Ecto neural progenitor cell (in vitro differentiated cells): ENCODE measurements around the gene USP32.

ENCODE experiments used
- DNase-seq: peaks from one replicate; pipeline ENCODE4 v3.0.0-alpha.2; 2018; ENCODE audit warnings: low spot score

The USP32 gene

GRCh38 chr17:60153606-60154390 lies 238.1 kb downstream of the USP32 start:
- DNase-seq = peak; percentile 49

GRCh38 chr17:60151355-60151754 lies 240.6 kb downstream of the USP32 start:
- no peak for DNase-seq

GRCh38 chr17:60149691-60150582 lies 242.0 kb downstream of the USP32 start, which contains the start of gene CA4:
CA4 (plus strand) TSS chr17:60149973; CDS start chr17:60150035, 62 bp downstream.
- peak; percentile 80 for DNase-seq

- no peak for DNase-seq
Observed at GRCh38 chr17:60148373-60148772, 243.6 kb downstream of the USP32 start.

GRCh38 chr17:60147553-60148223 lies 244.2 kb downstream of the USP32 start:
- DNase-seq = no peak

- DNase-seq = no peak
Observed at GRCh38 chr17:60146206-60146605, 245.7 kb downstream of the USP32 start.

GRCh38 chr17:60145006-60145935 lies 246.7 kb downstream of the USP32 start:
- DNase-seq = peak; percentile 78

GRCh38 chr17:60142872-60143499 lies 248.9 kb downstream of the USP32 start:
- DNase-seq = peak; percentile 91

GRCh38 chr17:60141111-60142018 lies 250.6 kb downstream of the USP32 start:
- DNase-seq = peak; percentile 74

GRCh38 chr17:60139438-60140285 lies 252.3 kb downstream of the USP32 start:
- DNase-seq = peak; percentile 94

GRCh38 chr17:60138769-60139437 lies 253.0 kb downstream of the USP32 start:
- no peak for DNase-seq

GRCh38 chr17:60137731-60138130 lies 254.2 kb downstream of the USP32 start:
- no peak for DNase-seq

- DNase-seq = no peak
Observed at GRCh38 chr17:60135951-60136666, 255.8 kb downstream of the USP32 start.

- DNase-seq = peak; percentile 96
Observed at GRCh38 chr17:60135151-60135950, 256.6 kb downstream of the USP32 start.

GRCh38 chr17:60134396-60135150 lies 257.4 kb downstream of the USP32 start:
- peak; percentile 47 for DNase-seq

GRCh38 chr17:60130466-60130865 lies 261.5 kb downstream of the USP32 start:
- no peak for DNase-seq
